Anterior cingulate cortex (tissue), 58 donors: ENCODE results near the gene CCSAP.

Source experiments
- DNase-seq, 58 donors: peaks; one replicate each; lab custom pipeline; 2025; lab: John Stamatoyannopoulos, UW

The CCSAP gene

GRCh38 chr1:229368347-229368746 is 25.5 kb upstream of the CCSAP start:
- no peak for DNase-seq

- no peak for DNase-seq
These were observed 22.7 kb upstream of the CCSAP start for GRCh38 chr1:229365569-229365968.

DNA sequence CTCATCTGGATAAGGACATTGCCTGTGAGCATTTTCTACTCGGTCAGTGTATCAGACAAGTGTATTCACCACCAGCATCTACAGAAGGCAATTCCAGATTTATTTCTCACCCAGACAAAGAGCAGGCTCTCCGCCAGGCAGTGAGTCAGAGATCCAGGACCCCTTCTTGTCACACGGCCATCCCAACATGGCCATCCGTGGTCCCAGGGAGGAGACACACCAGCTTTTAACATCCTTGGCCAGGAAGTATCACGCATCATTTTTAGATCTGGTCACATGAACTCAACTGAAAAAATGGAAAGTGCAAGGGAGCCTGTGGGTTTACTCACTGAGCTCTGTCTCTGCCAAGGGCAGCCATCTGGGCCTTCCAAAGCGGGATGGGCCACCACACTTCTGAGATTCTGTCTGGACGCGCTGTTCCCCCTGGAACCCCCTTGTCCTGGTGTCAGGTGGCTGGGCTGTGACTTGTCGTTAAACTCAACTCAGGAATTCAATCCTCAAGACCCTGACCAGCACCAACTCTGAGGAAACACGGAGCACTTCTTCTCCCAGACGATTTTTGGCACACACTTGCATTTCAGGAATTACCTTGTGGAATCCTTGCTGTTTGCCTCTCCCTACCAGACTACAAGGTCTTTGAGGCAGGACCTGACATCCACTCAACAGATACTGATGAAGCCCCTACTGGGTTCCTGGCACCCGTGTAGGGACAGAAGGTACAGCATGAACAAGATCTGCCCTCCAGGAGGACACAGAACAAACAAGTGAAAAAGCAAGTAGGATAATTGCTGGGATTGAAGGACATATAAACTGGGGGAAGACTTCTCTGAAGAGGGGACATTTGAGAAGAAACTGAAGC is 21.6 kb upstream of the CCSAP start:
- no peak for DNase-seq

DNA sequence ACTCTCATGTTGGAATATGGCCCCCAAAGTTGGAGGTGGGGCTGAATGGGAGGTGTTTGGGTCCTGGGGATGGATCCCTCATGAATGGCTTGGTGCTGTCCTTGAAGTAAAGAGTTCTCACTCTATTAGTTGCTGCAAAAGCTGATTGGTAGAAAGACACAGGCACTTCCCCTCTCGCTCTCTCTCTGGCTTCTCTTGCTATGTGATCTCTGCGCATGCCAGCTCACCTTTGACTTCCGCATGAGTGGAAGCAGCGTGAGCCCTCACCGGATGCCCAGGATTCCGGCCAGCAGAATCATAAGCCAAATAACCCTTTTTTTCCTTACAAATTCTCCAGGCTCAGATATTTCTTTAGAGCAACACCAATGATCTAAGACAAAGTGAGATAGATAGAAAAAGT is 20.9 kb upstream of the CCSAP start:
- no peak for DNase-seq

DNA sequence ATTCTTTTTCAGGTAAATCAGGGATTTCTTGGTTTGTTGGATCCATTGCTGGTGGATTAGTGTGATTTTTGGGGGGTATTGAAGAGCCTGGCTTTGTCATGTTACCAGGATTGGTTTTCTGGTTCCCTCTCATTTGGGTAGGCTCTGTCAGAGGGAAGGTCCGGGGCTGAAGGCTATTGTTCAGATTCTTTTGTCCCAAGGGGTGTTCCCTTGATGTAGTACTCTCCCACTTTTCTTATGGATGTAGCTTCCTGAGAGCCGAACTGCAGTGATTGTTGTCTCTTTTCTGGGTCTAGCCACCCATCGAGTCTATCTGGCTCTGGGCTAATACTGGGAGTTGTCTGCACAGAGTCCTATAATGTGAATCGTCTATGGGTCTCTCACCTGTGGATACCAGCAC is 17.6 kb upstream of the CCSAP start:
- no peak for DNase-seq

GRCh38 chr1:229355661-229356060 is 12.8 kb upstream of the CCSAP start:
- no peak for DNase-seq

- no peak for DNase-seq
These were observed 11.4 kb upstream of the CCSAP start for GRCh38 chr1:229354226-229354625.

DNA sequence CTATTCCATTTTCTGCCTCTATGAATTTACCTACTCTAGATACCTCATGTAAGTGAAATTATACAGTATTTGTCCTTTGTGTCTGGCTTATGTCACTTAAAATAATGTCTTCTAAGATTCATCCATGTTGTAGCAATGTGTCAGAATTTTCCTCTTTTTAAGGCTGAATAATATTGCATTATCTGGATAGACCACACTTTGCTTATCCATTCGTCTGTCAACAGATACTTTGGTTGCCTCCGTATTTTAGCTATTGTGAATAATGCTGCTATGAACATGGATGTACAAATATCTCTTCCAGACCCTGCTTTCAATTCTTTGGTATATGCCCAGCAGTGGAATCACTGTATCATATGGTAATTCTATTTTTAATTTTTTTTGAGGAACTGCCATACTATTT is 10.1 kb upstream of the CCSAP start:
- no peak for DNase-seq

GRCh38 chr1:229349463-229350385 is 6.9 kb upstream of the CCSAP start:
- no peak for DNase-seq

DNA sequence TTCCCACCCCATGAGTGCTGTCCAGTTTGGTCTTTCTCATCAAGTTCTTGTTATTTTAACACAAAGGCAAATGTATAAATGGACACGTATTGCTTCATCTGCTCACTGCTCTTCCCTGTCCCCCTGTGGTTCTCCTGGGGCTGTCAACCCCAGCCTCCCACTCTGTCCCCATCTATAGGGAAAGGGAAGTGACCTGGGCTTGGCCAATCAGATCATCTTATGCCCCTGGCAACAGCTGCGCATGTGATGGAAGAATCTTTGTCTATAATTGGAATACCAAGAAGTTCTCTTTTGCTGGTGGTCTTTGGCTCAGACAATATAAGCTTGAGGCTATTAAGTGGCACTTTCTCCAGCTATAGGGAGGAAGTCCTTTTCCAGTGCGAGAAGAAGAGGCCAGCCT is 4.7 kb upstream of the CCSAP start:
- no peak for DNase-seq

- DNase-seq: no peak
These were observed 2.3 kb upstream of the CCSAP start for GRCh38 chr1:229344937-229345684.

DNA sequence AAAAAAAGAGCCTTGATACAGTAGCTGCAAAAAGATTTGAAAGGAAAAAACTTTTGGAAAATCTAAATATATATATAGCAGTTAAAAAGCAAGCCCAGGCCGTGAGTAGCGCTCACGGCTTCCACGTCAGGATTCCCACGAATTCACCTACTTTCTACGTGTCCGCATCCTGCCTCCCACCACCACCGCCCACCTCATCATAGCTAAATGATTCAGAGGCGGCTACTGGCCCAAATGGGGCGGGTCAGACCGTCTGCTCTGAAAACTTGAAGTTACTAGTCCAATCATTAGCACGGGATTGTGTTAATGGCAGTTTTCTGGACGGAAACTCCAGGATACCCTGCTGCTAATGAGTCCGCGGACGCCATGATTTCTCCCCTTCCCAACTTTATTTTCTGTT is 1.3 kb upstream of the CCSAP start:
- DNase-seq: no peak

DNA sequence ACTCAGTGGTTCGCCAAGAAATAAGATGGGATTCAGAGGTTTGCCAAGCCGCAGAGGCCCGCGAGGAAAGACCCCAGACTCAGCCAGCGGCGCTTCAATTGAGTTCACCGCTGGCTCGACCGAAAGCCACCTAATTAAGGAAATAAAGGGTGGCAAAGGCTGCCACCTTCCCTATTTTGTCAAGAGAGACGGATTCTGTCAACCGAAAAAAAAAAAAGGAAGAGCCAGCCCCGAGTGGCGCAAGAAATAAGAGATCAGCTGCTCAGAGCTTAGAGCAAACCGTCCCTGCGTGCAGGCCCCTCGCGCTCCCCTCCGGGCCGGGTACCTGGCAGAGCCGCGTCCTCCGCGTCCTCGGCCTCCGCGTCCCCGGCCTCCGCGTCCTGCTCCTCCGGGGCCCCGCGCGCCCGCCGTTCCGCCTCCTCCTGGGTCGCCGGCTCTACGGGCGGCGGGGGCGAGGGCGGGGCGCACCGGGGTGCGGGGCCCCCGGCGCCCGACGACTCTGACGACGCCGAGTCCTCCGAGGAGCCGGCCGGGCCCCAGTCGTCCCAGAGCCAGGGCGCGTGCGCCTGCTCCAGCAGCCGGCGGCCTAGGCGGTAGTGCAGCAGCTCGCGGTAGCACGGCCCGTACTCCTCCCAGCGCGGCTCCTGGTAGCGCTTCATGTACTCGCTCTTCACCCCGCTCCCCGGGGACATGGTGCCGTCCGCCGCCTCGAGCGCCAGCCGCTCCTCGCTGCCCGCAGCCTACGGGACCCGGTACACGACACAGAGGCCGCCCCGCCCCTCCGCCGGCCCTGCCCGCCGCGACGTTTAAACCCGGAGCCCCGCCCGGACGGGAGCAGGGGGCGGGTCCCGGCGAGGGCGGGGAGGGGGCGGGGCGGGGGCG is 832 bp downstream of the CCSAP start:
- peak in 53 of 58 donors; percentile 34 to 93 (median 86) for DNase-seq

GRCh38 chr1:229340496-229340895 is 2.4 kb downstream of the CCSAP start:
- DNase-seq: peak in 19 of 58 donors; percentile 10 to 64 (median 29)

GRCh38 chr1:229339520-229339919 is 3.3 kb downstream of the CCSAP start:
- DNase-seq: no peak

- DNase-seq: no peak
These were observed 3.8 kb downstream of the CCSAP start for GRCh38 chr1:229339086-229339485.

DNA sequence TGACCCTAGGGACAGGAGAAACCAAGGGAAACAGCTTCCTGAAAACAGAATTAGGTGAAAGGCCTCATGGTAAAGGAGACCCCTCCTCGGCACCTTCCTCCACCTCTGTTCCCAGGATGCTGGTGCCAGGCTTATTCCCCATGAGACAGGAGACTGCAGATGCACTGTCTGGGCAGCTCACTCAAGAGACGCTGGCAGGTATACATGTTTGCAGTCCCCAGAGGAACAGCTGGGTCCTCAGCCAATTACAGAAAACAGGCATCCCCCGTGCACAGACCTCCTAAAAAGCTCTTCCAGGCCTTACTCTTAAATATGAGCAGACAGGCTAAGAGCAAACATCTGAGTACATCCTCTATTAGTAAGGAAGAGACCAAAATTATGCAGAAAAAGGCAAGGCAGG is 6.5 kb downstream of the CCSAP start:
- no peak for DNase-seq

GRCh38 chr1:229334716-229335115 is 8.1 kb downstream of the CCSAP start:
- DNase-seq: no peak

DNA sequence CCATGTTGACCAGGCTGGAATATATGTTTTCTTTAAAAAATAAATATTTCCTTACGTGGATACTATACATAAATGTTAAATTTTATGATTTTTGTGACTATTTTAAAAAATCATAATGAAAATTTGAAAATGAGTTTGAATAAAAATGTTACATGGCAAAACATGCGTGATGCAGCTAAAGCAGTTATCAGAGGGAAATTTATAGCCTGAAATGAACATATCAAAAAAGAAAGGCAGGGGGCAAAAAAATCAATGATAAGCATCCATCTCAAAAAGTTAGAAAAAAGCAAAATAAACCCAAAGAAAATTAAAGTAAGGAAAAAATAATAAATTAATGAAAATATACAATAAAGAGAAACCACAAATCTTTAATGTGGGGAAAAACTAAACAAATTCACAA is 8.6 kb downstream of the CCSAP start:
- no peak for DNase-seq
